HEK293 (cell line): ENCODE data around the gene ARHGAP15.

Experiments used
- TCF7L2 ChIP-seq: IDR thresholded peaks from 2 replicates; pipeline ENCODE4 v1.6.1; 2011; ENCODE audit warnings: low read depth, mild to moderate bottlenecking, inconsistent platforms, low read length, moderate library complexity, borderline replicate concordance
- TRIM28 ChIP-seq: IDR thresholded peaks from 2 replicates; pipeline ENCODE4 v1.6.1; 2011; ENCODE audit warnings: low read length, control low read depth, borderline replicate concordance
- YY1 ChIP-seq: fragments of 450-650 bp; formaldehyde crosslinking; IDR thresholded peaks from 2 replicates; pipeline ENCODE4 v1.5.1; 2018; ENCODE audit warnings: missing biosample characterization, missing genetic modification characterization
- ZNF274 ChIP-seq, 2 experiments: fragments of 200-500 bp in 1 of 2; fragments of 450-650 bp in 1 of 2; sonication (Bioruptor generic) in 1 of 2; formaldehyde crosslinking in 1 of 2; IDR thresholded peaks; 2 replicates each; pipeline versions ENCODE4 v1.5.1 to v1.6.1; 2014 to 2016; ENCODE audit warnings: borderline replicate concordance in 1 of 2, inconsistent platforms in 1 of 2, low read length in 1 of 2, missing biosample characterization in 1 of 2, missing genetic modification characterization in 1 of 2
- TF ChIP-seq, protein P1 (sequence below): fragments of 450-650 bp; formaldehyde crosslinking; IDR thresholded peaks from 2 replicates; pipeline ENCODE4 v1.5.1; 2016; ENCODE audit warnings: missing biosample characterization, missing genetic modification characterization
- TF ChIP-seq, protein P2 (sequence below): fragments of 450-650 bp; formaldehyde crosslinking; IDR thresholded peaks from 2 replicates; pipeline ENCODE4 v1.5.1; 2016; ENCODE audit warnings: missing biosample characterization, missing genetic modification characterization, low read depth
- TF ChIP-seq, protein P3 (sequence below): fragments of 450-650 bp; formaldehyde crosslinking; IDR thresholded peaks from 2 replicates; pipeline ENCODE4 v1.5.1; 2016; ENCODE audit warnings: missing biosample characterization, missing genetic modification characterization

DNA sequence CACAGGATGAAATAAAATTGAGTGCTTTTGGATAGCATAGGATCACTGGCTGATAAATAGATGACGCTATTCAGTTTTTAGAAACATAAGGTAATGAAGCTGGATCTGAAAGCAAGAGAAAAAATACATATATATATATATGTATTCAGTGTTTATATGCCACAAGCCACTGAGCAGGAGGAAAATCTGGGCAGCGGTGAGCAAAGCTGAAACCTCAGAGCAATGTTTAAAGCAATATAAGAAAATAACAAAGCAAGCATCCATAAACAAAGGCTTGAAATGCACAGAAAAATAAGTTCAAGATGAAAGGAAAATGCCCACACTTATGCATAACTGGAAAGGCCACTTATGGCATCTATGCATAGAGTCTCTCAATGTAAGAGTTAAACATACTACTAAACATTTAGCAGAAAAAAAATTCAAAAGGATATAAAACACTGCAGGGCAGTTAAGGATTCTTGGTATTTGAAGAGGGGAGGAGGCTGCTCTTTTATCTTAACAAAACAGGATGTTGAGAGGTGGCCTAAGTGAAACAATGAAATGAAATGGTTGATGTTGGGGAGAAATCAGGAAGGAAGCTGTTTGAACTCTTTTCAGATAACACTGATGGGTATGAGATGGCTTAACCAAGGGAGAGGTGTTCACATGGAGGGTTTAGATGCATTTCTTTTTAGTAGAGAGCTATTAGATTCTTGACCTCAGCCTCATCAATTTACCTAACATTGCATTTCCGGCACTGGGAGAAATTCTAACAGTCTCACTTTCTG lies 129.1 kb downstream of the ARHGAP15 start:
- TF ChIP-seq, protein P1, sequence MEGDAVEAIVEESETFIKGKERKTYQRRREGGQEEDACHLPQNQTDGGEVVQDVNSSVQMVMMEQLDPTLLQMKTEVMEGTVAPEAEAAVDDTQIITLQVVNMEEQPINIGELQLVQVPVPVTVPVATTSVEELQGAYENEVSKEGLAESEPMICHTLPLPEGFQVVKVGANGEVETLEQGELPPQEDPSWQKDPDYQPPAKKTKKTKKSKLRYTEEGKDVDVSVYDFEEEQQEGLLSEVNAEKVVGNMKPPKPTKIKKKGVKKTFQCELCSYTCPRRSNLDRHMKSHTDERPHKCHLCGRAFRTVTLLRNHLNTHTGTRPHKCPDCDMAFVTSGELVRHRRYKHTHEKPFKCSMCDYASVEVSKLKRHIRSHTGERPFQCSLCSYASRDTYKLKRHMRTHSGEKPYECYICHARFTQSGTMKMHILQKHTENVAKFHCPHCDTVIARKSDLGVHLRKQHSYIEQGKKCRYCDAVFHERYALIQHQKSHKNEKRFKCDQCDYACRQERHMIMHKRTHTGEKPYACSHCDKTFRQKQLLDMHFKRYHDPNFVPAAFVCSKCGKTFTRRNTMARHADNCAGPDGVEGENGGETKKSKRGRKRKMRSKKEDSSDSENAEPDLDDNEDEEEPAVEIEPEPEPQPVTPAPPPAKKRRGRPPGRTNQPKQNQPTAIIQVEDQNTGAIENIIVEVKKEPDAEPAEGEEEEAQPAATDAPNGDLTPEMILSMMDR (tag by site-specific recombination), result no peak
- TF ChIP-seq TCF7L2 (no peak), YY1 (tag by site-specific recombination) (no peak), TRIM28 (no peak), ZNF274 (IDR thresholded peaks at IDR 0.05; ENCODE audit: low read length) (no peak), ZNF274 (tag by site-specific recombination; IDR thresholded peaks at IDR 0.05; ENCODE audit: borderline replicate concordance) (no peak)
- TF ChIP-seq, protein P2, sequence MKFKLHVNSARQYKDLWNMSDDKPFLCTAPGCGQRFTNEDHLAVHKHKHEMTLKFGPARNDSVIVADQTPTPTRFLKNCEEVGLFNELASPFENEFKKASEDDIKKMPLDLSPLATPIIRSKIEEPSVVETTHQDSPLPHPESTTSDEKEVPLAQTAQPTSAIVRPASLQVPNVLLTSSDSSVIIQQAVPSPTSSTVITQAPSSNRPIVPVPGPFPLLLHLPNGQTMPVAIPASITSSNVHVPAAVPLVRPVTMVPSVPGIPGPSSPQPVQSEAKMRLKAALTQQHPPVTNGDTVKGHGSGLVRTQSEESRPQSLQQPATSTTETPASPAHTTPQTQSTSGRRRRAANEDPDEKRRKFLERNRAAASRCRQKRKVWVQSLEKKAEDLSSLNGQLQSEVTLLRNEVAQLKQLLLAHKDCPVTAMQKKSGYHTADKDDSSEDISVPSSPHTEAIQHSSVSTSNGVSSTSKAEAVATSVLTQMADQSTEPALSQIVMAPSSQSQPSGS (tag by site-specific recombination), result no peak
- TF ChIP-seq, protein P3, sequence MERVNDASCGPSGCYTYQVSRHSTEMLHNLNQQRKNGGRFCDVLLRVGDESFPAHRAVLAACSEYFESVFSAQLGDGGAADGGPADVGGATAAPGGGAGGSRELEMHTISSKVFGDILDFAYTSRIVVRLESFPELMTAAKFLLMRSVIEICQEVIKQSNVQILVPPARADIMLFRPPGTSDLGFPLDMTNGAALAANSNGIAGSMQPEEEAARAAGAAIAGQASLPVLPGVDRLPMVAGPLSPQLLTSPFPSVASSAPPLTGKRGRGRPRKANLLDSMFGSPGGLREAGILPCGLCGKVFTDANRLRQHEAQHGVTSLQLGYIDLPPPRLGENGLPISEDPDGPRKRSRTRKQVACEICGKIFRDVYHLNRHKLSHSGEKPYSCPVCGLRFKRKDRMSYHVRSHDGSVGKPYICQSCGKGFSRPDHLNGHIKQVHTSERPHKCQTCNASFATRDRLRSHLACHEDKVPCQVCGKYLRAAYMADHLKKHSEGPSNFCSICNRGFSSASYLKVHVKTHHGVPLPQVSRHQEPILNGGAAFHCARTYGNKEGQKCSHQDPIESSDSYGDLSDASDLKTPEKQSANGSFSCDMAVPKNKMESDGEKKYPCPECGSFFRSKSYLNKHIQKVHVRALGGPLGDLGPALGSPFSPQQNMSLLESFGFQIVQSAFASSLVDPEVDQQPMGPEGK (tag by site-specific recombination), result no peak
